Measurements from ENCODE around the gene TNFSF8.

TNFSF8 gene

GRCh38 chr9:114919611-114920010, 10.8 kb downstream of the TNFSF8 start:
- no peaks in the 10 kb centered on the region for H3K36me3 ChIP-seq (ENCODE audit: control insufficient read depth in 2 of 2, insufficient read depth in 1 of 2, low read length in 2 of 2)

GRCh38 chr9:114916481-114916880, 13.9 kb downstream of the TNFSF8 start:
- no peak for TF ChIP-seq ZNF274 (IDR thresholded peaks at IDR 0.05; ENCODE audit: low read length)
- no peak for TF ChIP-seq ZNF274 (tag by site-specific recombination; IDR thresholded peaks at IDR 0.05; ENCODE audit: borderline replicate concordance)
- no peak overlapping the region for H3K4me3 ChIP-seq (ENCODE audit: low read depth, low read length)
- CTCF ChIA-PET, result interaction anchor here (1.0 to 2.2 kb wide), 2 partner anchors 12 to 98 kb away, joined by 4 to 6 read pairs; no protein-coding TSS in a partner anchor
- no peaks in the 10 kb centered on the region for H3K36me3 ChIP-seq (ENCODE audit: control insufficient read depth in 2 of 2, insufficient read depth in 1 of 2, low read length in 2 of 2)
- no peaks in the 10 kb centered on the region for H3K9me3 ChIP-seq (ENCODE audit: control insufficient read depth, insufficient read depth, low read depth, low read length)
- H3K27ac ChIP-seq (ENCODE audit: extremely low read depth, low read depth, low read length), result no peak overlapping the region
- POLR2A ChIA-PET, result no interaction called here
- H3K4me1 ChIP-seq (ENCODE audit: control insufficient read depth, insufficient read depth, low read length), result no peaks in the 10 kb centered on the region

More at GRCh38 chr9:114919611-114920010, 10.8 kb downstream of the TNFSF8 start:
- ChIA-PET CTCF (interaction anchor here (1.2 to 3.5 kb wide), 3 partner anchors 10 to 96 kb away, joined by 3 to 41 read pairs (median 15); no protein-coding TSS in a partner anchor), POLR2A (no interaction called here)
- no peaks in the 10 kb centered on the region for H3K4me1 ChIP-seq (ENCODE audit: control insufficient read depth, insufficient read depth, low read length)
- no peaks in the 10 kb centered on the region for H3K9me3 ChIP-seq (ENCODE audit: control insufficient read depth, insufficient read depth, low read depth, low read length)
- H3K4me3 ChIP-seq (ENCODE audit: low read depth, low read length), result no peak overlapping the region
- no peak for TF ChIP-seq ZNF785 (tag by site-specific recombination; IDR thresholded peaks at IDR 0.05)
- TF ChIP-seq OSR2 (tag by site-specific recombination; IDR thresholded peaks at IDR 0.05), result no peak
- TF ChIP-seq ZNF140 (tag by site-specific recombination; IDR thresholded peaks at IDR 0.05), result no peak
- no peak for TF ChIP-seq ZNF324 (tag by site-specific recombination; IDR thresholded peaks at IDR 0.05)
- TF ChIP-seq ZXDB (tag by site-specific recombination; IDR thresholded peaks at IDR 0.05), result no peak
- TF ChIP-seq ZNF23 (tag by site-specific recombination; IDR thresholded peaks at IDR 0.05; ENCODE audit: borderline replicate concordance), result no peak
- TF ChIP-seq INSM2 (tag by site-specific recombination; IDR thresholded peaks at IDR 0.05), result no peak
- TF ChIP-seq HOXA7 (CRISPR knock-in tag; IDR thresholded peaks at IDR 0.05; ENCODE audit: borderline replicate concordance), result no peak
- TF ChIP-seq ZNF416 (tag by site-specific recombination; IDR thresholded peaks at IDR 0.05), result no peak
- TF ChIP-seq ZNF610 (tag by site-specific recombination; IDR thresholded peaks at IDR 0.05; ENCODE audit: borderline replicate concordance), result no peak
- no peak for TF ChIP-seq ZNF624 (tag by site-specific recombination; IDR thresholded peaks at IDR 0.05)
- no peak for TF ChIP-seq ZNF621 (tag by site-specific recombination; IDR thresholded peaks at IDR 0.05)
- no peak for TF ChIP-seq ZNF561 (tag by site-specific recombination; IDR thresholded peaks at IDR 0.05; ENCODE audit: borderline replicate concordance)
- TF ChIP-seq, protein P1, sequence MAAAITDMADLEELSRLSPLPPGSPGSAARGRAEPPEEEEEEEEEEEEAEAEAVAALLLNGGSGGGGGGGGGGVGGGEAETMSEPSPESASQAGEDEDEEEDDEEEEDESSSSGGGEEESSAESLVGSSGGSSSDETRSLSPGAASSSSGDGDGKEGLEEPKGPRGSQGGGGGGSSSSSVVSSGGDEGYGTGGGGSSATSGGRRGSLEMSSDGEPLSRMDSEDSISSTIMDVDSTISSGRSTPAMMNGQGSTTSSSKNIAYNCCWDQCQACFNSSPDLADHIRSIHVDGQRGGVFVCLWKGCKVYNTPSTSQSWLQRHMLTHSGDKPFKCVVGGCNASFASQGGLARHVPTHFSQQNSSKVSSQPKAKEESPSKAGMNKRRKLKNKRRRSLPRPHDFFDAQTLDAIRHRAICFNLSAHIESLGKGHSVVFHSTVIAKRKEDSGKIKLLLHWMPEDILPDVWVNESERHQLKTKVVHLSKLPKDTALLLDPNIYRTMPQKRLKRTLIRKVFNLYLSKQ (tag by site-specific recombination; IDR thresholded peaks at IDR 0.05; ENCODE audit: borderline replicate concordance), result no peak
- TF ChIP-seq, protein P2, sequence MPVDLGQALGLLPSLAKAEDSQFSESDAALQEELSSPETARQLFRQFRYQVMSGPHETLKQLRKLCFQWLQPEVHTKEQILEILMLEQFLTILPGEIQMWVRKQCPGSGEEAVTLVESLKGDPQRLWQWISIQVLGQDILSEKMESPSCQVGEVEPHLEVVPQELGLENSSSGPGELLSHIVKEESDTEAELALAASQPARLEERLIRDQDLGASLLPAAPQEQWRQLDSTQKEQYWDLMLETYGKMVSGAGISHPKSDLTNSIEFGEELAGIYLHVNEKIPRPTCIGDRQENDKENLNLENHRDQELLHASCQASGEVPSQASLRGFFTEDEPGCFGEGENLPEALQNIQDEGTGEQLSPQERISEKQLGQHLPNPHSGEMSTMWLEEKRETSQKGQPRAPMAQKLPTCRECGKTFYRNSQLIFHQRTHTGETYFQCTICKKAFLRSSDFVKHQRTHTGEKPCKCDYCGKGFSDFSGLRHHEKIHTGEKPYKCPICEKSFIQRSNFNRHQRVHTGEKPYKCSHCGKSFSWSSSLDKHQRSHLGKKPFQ (tag by site-specific recombination; IDR thresholded peaks at IDR 0.05), result no peak
- no peak for TF ChIP-seq ZNF768 (tag by site-specific recombination; IDR thresholded peaks at IDR 0.05)
- no peak for TF ChIP-seq ZBTB8A (tag by site-specific recombination; IDR thresholded peaks at IDR 0.05)
- no peak overlapping the region for H3K27ac ChIP-seq (ENCODE audit: extremely low read depth, low read depth, low read length)
